HepG2 (cell line): ENCODE results near the gene TADA2B.

Experiments used
- HOXA7 ChIP-seq: sonication (generic); formaldehyde crosslinking; IDR thresholded peaks from 2 replicates; pipeline ENCODE4 v1.8.1; 2022; ENCODE audit warnings: mild to moderate bottlenecking, missing genetic modification reagents, moderate library complexity
- JUNB ChIP-seq: sonication (generic); formaldehyde crosslinking; IDR thresholded peaks from 2 replicates; pipeline ENCODE4 v1.8.0; 2022; ENCODE audit warnings: missing genetic modification reagents, mild to moderate bottlenecking, borderline replicate concordance
- MAFF ChIP-seq: IDR thresholded peaks from 2 replicates; pipeline ENCODE4 v1.6.1; 2011; ENCODE audit warnings: low read depth, low read length, improper control_type of control experiment
- NR2C2 ChIP-seq: sonication (generic); formaldehyde crosslinking; IDR thresholded peaks from 2 replicates; pipeline ENCODE4 v1.4.0; 2020; ENCODE audit warnings: missing genetic modification reagents, mild to moderate bottlenecking, moderate library complexity, borderline replicate concordance
- PCBP1 ChIP-seq: fragments of 200-400 bp; formaldehyde crosslinking; IDR thresholded peaks from 2 replicates; pipeline ENCODE4 v1.6.1; 2017; ENCODE audit warnings: mild to moderate bottlenecking, low read depth, low read length, borderline replicate concordance
- RAD21 ChIP-seq: fragments of 450-650 bp; formaldehyde crosslinking; IDR thresholded peaks from 2 replicates; pipeline ENCODE4 v1.5.0; 2020; ENCODE audit warnings: mild to moderate bottlenecking
- ZFYVE20 ChIP-seq: sonication (generic); formaldehyde crosslinking; IDR thresholded peaks from 2 replicates; pipeline ENCODE4 v1.8.0; 2023; ENCODE audit warnings: low read depth, mild to moderate bottlenecking, moderate library complexity, missing genetic modification reagents, borderline replicate concordance
- ZNF10 ChIP-seq: sonication (generic); formaldehyde crosslinking; IDR thresholded peaks from 2 replicates; pipeline ENCODE4 v1.4.0; 2020; ENCODE audit warnings: mild to moderate bottlenecking, low read depth, missing genetic modification reagents, borderline replicate concordance
- ZNF891 ChIP-seq: sonication (generic); formaldehyde crosslinking; IDR thresholded peaks from 2 replicates; pipeline ENCODE4 v1.5.0; 2020; ENCODE audit warnings: mild to moderate bottlenecking, missing genetic modification reagents
- ZSCAN9 ChIP-seq: IDR thresholded peaks from 2 replicates; pipeline ENCODE4 v1.6.1; 2016; ENCODE audit warnings: borderline replicate concordance

- TF ChIP-seq JUNB (no peak), ZNF10 (CRISPR knock-in tag) (no peak), ZSCAN9 (no peak), MAFF (no peak), ZFYVE20 (no peak), PCBP1 (no peak), HOXA7 (CRISPR knock-in tag) (no peak), ZNF891 (no peak), NR2C2 (CRISPR knock-in tag) (no peak), RAD21 (no peak)
Observed at GRCh38 chr4:7046971-7047370, 3.8 kb downstream of the TADA2B start.
